GM12873 (cell line): Measurements from ENCODE around the gene NR2F2.

ENCODE experiments used
- CTCF ChIP-seq: IDR thresholded peaks from 2 replicates; pipeline ENCODE4 v1.5.1; 2012; ENCODE audit warnings: low read depth, mild to moderate bottlenecking, moderate library complexity, low read length, control low read depth; ENCODE audit not compliant: insufficient read depth; ENCODE audit errors: missing control alignments

The NR2F2 gene

GRCh38 chr15:96354731-96355567 lies 24.4 kb downstream of the NR2F2 start:
- no peak for TF ChIP-seq CTCF

- no peak for TF ChIP-seq CTCF
Measured at GRCh38 chr15:96355568-96356187, 25.2 kb downstream of the NR2F2 start.

GRCh38 chr15:96356494-96357455 lies 26.3 kb downstream of the NR2F2 start:
- peak; percentile 85 for TF ChIP-seq CTCF

GRCh38 chr15:96358001-96358801 lies 27.7 kb downstream of the NR2F2 start:
- no peak for TF ChIP-seq CTCF

GRCh38 chr15:96358821-96359615 lies 28.5 kb downstream of the NR2F2 start:
- TF ChIP-seq CTCF, result no peak
